ENCODE data around the gene PDE4D.

DNA sequence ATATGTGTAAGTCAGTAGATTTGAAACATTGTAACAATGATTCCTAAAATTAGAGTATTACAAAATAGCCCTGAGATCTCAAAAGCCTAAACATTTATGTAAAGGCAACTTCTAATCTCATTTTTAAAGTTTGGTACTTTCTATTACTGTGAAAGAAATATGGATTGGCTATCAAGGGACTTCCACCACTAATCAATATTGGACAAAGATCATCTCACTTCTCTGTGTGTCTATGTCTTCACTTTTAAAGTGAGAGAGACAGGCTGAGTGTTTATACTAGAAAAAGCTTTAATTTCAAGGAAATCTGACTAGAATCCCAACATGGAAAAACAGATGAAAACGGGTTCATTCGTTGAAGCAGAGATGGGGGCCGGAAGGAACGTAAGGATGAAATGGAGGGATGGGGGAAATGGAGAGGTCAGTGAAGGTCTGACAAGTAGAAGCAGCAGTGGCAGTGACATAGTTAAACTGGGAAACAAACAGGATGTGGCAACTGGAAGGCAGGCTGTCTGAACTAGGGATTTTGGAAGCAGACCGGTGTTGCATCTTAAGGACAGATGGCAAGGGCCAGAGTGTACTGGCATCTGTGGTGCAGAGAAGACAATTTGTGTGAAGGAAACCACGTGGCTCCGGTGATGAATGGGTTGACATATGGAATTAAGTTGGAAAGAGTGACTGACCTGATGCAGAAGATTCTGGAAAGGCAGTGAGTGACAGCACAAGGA lies 60.8 kb downstream of the PDE4D start:
- TF ChIP-seq, protein P1, sequence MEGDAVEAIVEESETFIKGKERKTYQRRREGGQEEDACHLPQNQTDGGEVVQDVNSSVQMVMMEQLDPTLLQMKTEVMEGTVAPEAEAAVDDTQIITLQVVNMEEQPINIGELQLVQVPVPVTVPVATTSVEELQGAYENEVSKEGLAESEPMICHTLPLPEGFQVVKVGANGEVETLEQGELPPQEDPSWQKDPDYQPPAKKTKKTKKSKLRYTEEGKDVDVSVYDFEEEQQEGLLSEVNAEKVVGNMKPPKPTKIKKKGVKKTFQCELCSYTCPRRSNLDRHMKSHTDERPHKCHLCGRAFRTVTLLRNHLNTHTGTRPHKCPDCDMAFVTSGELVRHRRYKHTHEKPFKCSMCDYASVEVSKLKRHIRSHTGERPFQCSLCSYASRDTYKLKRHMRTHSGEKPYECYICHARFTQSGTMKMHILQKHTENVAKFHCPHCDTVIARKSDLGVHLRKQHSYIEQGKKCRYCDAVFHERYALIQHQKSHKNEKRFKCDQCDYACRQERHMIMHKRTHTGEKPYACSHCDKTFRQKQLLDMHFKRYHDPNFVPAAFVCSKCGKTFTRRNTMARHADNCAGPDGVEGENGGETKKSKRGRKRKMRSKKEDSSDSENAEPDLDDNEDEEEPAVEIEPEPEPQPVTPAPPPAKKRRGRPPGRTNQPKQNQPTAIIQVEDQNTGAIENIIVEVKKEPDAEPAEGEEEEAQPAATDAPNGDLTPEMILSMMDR (IDR thresholded peaks at IDR 0.05) = no peak
- TF ChIP-seq POLR2AphosphoS5 (IDR thresholded peaks at IDR 0.05; ENCODE audit: low read depth, low read length) (no peak), SIN3A (IDR thresholded peaks at IDR 0.05; ENCODE audit: borderline replicate concordance, insufficient read depth, low read depth, low read length) (no peak), TCF7L2 (IDR thresholded peaks at IDR 0.05; ENCODE audit: low read depth, low read length) (no peak)
- TF ChIP-seq, protein P2, sequence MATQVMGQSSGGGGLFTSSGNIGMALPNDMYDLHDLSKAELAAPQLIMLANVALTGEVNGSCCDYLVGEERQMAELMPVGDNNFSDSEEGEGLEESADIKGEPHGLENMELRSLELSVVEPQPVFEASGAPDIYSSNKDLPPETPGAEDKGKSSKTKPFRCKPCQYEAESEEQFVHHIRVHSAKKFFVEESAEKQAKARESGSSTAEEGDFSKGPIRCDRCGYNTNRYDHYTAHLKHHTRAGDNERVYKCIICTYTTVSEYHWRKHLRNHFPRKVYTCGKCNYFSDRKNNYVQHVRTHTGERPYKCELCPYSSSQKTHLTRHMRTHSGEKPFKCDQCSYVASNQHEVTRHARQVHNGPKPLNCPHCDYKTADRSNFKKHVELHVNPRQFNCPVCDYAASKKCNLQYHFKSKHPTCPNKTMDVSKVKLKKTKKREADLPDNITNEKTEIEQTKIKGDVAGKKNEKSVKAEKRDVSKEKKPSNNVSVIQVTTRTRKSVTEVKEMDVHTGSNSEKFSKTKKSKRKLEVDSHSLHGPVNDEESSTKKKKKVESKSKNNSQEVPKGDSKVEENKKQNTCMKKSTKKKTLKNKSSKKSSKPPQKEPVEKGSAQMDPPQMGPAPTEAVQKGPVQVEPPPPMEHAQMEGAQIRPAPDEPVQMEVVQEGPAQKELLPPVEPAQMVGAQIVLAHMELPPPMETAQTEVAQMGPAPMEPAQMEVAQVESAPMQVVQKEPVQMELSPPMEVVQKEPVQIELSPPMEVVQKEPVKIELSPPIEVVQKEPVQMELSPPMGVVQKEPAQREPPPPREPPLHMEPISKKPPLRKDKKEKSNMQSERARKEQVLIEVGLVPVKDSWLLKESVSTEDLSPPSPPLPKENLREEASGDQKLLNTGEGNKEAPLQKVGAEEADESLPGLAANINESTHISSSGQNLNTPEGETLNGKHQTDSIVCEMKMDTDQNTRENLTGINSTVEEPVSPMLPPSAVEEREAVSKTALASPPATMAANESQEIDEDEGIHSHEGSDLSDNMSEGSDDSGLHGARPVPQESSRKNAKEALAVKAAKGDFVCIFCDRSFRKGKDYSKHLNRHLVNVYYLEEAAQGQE (IDR thresholded peaks at IDR 0.05; ENCODE audit: insufficient read depth in 1 of 2, low read depth in 2 of 2, low read length in 1 of 2) = no peak
